Activated B cell treated with CpG ODN at 0.5 μM for 24 hours (primary cell): Measurements from ENCODE around the gene DAB1. TPM values are rescaled to one million over a fixed set of nuclear protein-coding genes. Genes with fewer than 3 reads are reported as not detected.

Experiments
- ATAC-seq: fragments of 200-7000 bp; cut with Tn5 transposase; one replicate; pipeline ENCODE4 v1.10.0; 2021; ENCODE audit warnings: low read depth, mild to moderate bottlenecking, moderate library complexity
- CTCF ChIA-PET: fragments of 350-600 bp; sonication (Branson Sonifier 250); formaldehyde crosslinking; loops from one replicate; lab custom pipeline; 2021; ENCODE audit warnings: antibody characterized with exemption; lab: Charles Lee
- POLR2A ChIA-PET: fragments of 350-600 bp; sonication (Branson Sonifier 250); formaldehyde crosslinking; loops from one replicate; lab custom pipeline; 2021; ENCODE audit warnings: antibody characterized with exemption; lab: Charles Lee
- DNase-seq: peaks from one replicate; pipeline ENCODE4 v3.0.0; 2022
- H3K27ac Mint-ChIP-seq: one replicate; pipeline ENCODE4 v1.8.0; 2020; ENCODE audit warnings: mixed read lengths
- H3K27me3 Mint-ChIP-seq: one replicate; pipeline ENCODE4 v1.8.0; 2021; ENCODE audit warnings: mixed read lengths
- H3K36me3 Mint-ChIP-seq: one replicate; pipeline ENCODE4 v1.8.0; 2021; ENCODE audit warnings: low read depth, mixed read lengths
- H3K4me1 Mint-ChIP-seq: one replicate; pipeline ENCODE4 v1.8.0; 2021; ENCODE audit warnings: mixed read lengths
- H3K4me3 Mint-ChIP-seq: one replicate; pipeline ENCODE4 v1.8.0; 2020; ENCODE audit warnings: mild to moderate bottlenecking, mixed read lengths
- H3K9me3 Mint-ChIP-seq: one replicate; pipeline ENCODE4 v1.8.0; 2020; ENCODE audit warnings: mixed read lengths
- intact Hi-C: fragments of 100-400 bp; cut with micrococcal nuclease; formaldehyde crosslinking; loops from one replicate; pipeline ENCODE4 v1.15.1; 2024
- total RNA-seq: library from RNA; stranded (reverse); gene quantifications from 2 replicates; pipeline ENCODE4 v1.2.3, GENCODE V29; 2022
- TF ChIP-seq, protein P1 (sequence below): fragments of 200-600 bp; IDR thresholded peaks from one replicate; pipeline ENCODE4 v1.8.0; 2022; ENCODE audit warnings: antibody characterized with exemption, mild to moderate bottlenecking

DAB1 gene
- total RNA-seq, 1 donor from 2014 or later = not detected

DNA sequence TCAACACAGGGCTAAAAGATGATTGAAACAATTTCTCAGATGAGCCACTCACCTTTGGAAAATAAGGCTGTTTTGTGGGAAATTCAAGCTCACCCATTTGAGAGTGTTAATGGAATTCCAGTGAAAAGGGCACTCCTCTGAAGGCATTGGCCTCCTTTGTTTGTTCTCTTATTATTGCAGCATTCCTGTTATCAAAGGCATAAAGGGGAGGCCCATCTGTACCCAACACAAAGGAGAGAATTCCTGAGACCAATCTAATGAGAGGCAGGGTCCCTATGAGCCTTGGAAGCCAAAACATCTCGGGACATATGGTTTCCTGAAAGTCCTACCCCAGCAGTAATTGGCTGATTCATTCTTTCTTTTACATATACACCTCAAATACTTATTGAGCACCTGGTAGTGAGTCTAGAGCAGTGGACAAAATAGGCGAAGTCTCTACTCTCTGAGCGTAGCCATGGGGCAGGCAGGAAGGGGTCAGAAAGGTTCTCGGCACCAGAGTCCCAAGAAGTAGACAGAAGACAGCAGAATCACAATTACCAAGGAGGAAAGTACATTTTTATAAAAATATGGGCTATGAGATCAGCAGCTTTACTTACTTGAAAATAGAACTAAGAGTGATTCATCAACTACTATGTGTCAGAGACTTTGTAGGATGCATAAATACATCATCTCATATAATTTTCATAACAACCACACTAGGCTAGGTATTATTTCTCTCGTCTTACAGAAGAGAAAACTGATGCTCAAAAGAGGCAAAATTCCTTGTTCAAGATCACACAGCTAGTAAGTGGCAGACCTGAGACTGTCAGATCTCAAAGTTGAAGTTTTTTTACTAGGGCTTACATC, 218.7 kb downstream of the DAB1 start:
- CTCF ChIA-PET = no interaction called here
- no peaks in the 10 kb centered on the region for H3K9me3 Mint-ChIP-seq
- DNase-seq (no peak), ATAC-seq (no peak)
- POLR2A ChIA-PET = no interaction called here
- no peaks in the 10 kb centered on the region for H3K4me1 Mint-ChIP-seq
- H3K27me3 Mint-ChIP-seq = no peaks in the 10 kb centered on the region
- no peak overlapping the region for H3K4me3 Mint-ChIP-seq
- intact Hi-C loops = no loop called here
- TF ChIP-seq, protein P1, sequence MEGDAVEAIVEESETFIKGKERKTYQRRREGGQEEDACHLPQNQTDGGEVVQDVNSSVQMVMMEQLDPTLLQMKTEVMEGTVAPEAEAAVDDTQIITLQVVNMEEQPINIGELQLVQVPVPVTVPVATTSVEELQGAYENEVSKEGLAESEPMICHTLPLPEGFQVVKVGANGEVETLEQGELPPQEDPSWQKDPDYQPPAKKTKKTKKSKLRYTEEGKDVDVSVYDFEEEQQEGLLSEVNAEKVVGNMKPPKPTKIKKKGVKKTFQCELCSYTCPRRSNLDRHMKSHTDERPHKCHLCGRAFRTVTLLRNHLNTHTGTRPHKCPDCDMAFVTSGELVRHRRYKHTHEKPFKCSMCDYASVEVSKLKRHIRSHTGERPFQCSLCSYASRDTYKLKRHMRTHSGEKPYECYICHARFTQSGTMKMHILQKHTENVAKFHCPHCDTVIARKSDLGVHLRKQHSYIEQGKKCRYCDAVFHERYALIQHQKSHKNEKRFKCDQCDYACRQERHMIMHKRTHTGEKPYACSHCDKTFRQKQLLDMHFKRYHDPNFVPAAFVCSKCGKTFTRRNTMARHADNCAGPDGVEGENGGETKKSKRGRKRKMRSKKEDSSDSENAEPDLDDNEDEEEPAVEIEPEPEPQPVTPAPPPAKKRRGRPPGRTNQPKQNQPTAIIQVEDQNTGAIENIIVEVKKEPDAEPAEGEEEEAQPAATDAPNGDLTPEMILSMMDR = no peak
- H3K36me3 Mint-ChIP-seq = no peaks in the 10 kb centered on the region
- no peak overlapping the region for H3K27ac Mint-ChIP-seq

DNA sequence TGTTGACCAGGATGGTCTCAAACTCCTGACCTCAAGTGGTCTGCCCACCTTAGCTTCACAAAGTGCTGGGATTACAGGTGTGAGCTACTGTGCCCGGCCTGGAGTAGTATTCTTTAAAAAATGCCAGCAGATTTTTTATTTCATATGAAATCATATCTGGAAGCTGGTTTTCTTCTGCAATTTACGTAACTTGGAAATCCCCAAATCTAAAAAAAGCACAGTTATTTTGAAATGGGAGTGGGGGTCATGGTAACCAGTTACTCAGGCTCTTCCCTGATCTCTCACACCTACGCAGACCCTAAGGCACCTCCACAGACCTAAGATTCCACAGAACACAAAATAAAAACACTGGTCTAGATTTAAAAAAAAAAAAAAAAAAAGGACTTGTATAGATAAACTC, 219.8 kb downstream of the DAB1 start:
- DNase-seq = no peak
- Mint-ChIP-seq H3K4me1 (no peaks in the 10 kb centered on the region), H3K4me3 (no peak overlapping the region), H3K36me3 (no peaks in the 10 kb centered on the region), H3K27ac (no peak overlapping the region), H3K27me3 (no peaks in the 10 kb centered on the region), H3K9me3 (no peaks in the 10 kb centered on the region)
- TF ChIP-seq, protein P1 = no peak
- ATAC-seq = no peak
- POLR2A ChIA-PET = no interaction called here
- CTCF ChIA-PET = no interaction called here
- intact Hi-C loops = no loop called here

DNA sequence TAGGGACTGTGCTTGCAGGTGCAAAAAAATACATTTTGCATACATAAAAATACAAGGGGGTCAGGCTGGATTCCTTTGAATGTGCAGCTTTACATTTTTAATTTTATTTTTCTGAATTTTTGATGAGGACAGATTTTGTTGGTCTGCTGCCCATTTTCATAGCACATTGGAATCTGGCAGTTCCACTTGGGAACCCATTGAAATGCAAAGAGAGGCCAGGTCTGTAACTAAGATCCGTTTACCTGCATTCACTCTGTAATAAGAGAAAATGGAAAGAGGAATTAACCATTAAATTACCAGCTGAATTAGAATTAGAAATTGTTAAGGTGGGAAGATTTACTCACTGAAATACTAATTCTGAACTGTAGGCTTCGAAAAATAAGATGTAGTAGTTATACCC, 221.6 kb downstream of the DAB1 start:
- Mint-ChIP-seq H3K36me3 (no peaks in the 10 kb centered on the region), H3K4me1 (no peaks in the 10 kb centered on the region), H3K4me3 (no peak overlapping the region), H3K9me3 (no peaks in the 10 kb centered on the region), H3K27ac (no peak overlapping the region), H3K27me3 (peaks cover 2% of the 10 kb centered on the region)
- DNase-seq = no peak
- intact Hi-C loops = no loop called here
- ChIA-PET POLR2A (no interaction called here), CTCF (no interaction called here)
- no peak for ATAC-seq
- TF ChIP-seq, protein P1 = no peak

GRCh38 chr1:57198912-57199311, 224.9 kb downstream of the DAB1 start:
- intact Hi-C loops = no loop called here
- DNase-seq = no peak

GRCh38 chr1:57195436-57195941, 228.4 kb downstream of the DAB1 start:
- ChIA-PET CTCF (no interaction called here), POLR2A (no interaction called here)
- Mint-ChIP-seq H3K27me3 (peaks cover 2% of the 10 kb centered on the region), H3K27ac (no peak overlapping the region), H3K4me1 (no peaks in the 10 kb centered on the region), H3K4me3 (no peak overlapping the region), H3K36me3 (no peaks in the 10 kb centered on the region), H3K9me3 (no peaks in the 10 kb centered on the region)
- no peak for DNase-seq
- TF ChIP-seq, protein P1 = no peak
- intact Hi-C loops = no loop called here
- no peak for ATAC-seq

More at GRCh38 chr1:57198912-57199311, 224.9 kb downstream of the DAB1 start:
- ChIA-PET CTCF (no interaction called here), POLR2A (no interaction called here)
- no peak overlapping the region for H3K27ac Mint-ChIP-seq
- no peak for ATAC-seq
- no peaks in the 10 kb centered on the region for H3K9me3 Mint-ChIP-seq
- H3K36me3 Mint-ChIP-seq = no peaks in the 10 kb centered on the region
- H3K4me1 Mint-ChIP-seq = no peaks in the 10 kb centered on the region
- peaks cover 2% of the 10 kb centered on the region for H3K27me3 Mint-ChIP-seq
- H3K4me3 Mint-ChIP-seq = no peak overlapping the region
- TF ChIP-seq, protein P1 = no peak
